AG10803 (cell line): ENCODE results near the gene MTCL1.

Experiments
- DNase-seq: peaks from one replicate; pipeline ENCODE4 v3.0.0; 2010; ENCODE audit warnings: low read depth
- H3K4me3 ChIP-seq: 2 replicates; pipeline ENCODE4 v1.5.1; 2011; ENCODE audit warnings: mild to moderate bottlenecking, low read length, control low read depth
- CTCF ChIP-seq: conservative IDR thresholded peaks from 2 replicates; pipeline ENCODE4 v1.5.1; 2011; ENCODE audit warnings: mild to moderate bottlenecking, low read length, control low read depth, inconsistent platforms

MTCL1 gene

GRCh38 chr18:8673256-8674209 is 31.8 kb upstream of the MTCL1 start:
- no peak for DNase-seq
- H3K4me3 ChIP-seq: no peak overlapping the region
- TF ChIP-seq CTCF: no peak

- no peak for DNase-seq
- TF ChIP-seq CTCF: no peak
- H3K4me3 ChIP-seq: no peak overlapping the region
Observed at GRCh38 chr18:8675057-8675456, 30.3 kb upstream of the MTCL1 start.

GRCh38 chr18:8681196-8681595 is 24.2 kb upstream of the MTCL1 start:
- no peak overlapping the region for H3K4me3 ChIP-seq
- TF ChIP-seq CTCF: no peak
- no peak for DNase-seq

- TF ChIP-seq CTCF: no peak
- H3K4me3 ChIP-seq: no peak overlapping the region
- no peak for DNase-seq
Observed at GRCh38 chr18:8684577-8684976, 20.8 kb upstream of the MTCL1 start.

GRCh38 chr18:8685141-8685913 is 20.0 kb upstream of the MTCL1 start:
- no peak for TF ChIP-seq CTCF
- no peak overlapping the region for H3K4me3 ChIP-seq
- peak; percentile 74 for DNase-seq

- H3K4me3 ChIP-seq: no peak overlapping the region
- DNase-seq: no peak
- TF ChIP-seq CTCF: no peak
Observed at GRCh38 chr18:8685914-8686216, 19.5 kb upstream of the MTCL1 start.
